HL-60/S4 (cell line): ENCODE results near the gene TMEM156.
"Not testable (repeated sequence)": the region's sequence is repeated elsewhere in the genome, so short reads cannot be mapped to it uniquely, and the experiment has no call there.

Experiments used
- in situ Hi-C: fragments of 300-500 bp; cut with MboI; formaldehyde crosslinking; loops from 2 replicates; pipeline ENCODE4 v1.14.3; 2022; ENCODE audit warnings: low sequenced_read_pairs

Gene TMEM156

GRCh38 chr4:38959248-38959647 is 73.0 kb downstream of the TMEM156 start:
- in situ Hi-C loops: not testable (repeated sequence)

DNA sequence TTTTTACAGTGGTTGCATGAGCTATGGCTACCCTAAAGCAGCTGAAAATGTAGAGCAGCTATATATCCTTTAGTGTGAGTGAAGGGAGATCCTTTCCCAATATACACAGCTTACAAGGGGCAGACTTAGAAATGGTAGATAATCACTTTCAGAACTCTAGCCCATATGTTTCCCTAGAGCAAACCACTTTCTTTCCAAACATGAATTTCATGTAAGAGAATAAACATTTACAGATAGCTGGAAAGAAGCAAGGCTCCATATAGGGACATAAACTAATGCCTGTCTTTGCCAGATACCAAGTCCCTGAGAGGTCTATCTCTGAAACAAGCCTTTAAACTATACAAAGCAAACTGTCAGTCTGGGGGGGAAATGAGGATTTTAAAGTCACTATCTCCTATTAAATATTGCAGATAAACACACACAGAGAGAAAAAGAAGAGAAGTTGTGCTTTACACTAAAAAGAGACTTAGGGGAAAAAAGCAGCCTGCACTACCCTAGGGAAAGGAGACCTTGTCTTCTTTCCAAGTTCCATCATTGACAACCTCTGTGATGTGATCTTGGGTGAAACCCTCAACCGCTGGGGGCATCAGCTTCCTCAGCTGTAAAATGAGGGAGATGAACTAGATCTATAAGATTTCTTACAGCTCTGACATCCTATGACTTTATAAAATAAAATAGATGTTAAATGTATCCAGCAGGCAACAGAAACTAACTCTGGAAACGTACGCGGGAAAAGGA is 73.6 kb downstream of the TMEM156 start:
- in situ Hi-C loops: no loop called here

GRCh38 chr4:38957893-38958292 is 74.3 kb downstream of the TMEM156 start:
- in situ Hi-C loops: no loop called here

GRCh38 chr4:38957261-38957815 is 74.9 kb downstream of the TMEM156 start:
- in situ Hi-C loops: no loop called here

DNA sequence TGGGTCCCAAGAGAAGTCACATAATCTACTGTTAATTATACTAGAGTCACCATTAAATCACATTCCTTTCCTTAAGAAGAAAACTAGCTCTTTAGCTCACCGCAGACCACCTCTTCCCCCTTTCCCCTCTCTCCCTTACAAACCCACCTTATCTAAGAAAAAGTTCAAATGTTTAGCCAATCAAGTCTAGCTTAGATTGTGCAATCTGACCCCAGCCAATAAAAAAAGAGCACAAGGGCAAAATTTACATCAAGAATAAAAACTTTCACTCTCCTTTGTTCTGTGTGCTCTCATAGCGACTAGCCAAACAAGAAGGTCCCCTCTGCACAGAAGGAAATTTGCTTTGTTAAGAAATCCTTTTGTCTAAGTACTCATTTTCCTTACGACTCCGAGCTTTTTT is 76.3 kb downstream of the TMEM156 start:
- in situ Hi-C loops: no loop called here

- in situ Hi-C loops: no loop called here
Observed at GRCh38 chr4:38954727-38955126, 77.5 kb downstream of the TMEM156 start.

DNA sequence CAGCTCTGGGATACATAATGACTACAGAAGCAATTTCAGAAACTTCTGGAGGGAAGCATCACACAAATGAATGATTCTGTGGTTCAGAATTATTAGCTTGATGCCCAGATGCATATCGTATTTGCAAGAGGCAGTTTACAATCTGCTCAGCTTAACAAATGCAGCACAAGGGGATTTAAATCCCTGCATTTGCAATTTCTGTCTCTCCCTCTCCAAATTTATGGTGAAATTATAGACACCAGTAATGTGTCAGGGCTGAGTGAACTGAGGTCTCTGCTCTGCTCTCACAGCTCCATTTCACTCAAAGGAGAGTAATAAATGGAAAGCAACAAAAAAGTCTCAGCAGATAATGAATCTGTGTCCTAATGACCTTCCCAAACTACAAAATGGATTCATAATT is 80.2 kb downstream of the TMEM156 start:
- in situ Hi-C loops: no loop called here

GRCh38 chr4:38951598-38951997 is 80.6 kb downstream of the TMEM156 start:
- in situ Hi-C loops: no loop called here

GRCh38 chr4:38950734-38951133 is 81.5 kb downstream of the TMEM156 start:
- in situ Hi-C loops: no loop called here

GRCh38 chr4:38950159-38950558 is 82.0 kb downstream of the TMEM156 start:
- in situ Hi-C loops: no loop called here

DNA sequence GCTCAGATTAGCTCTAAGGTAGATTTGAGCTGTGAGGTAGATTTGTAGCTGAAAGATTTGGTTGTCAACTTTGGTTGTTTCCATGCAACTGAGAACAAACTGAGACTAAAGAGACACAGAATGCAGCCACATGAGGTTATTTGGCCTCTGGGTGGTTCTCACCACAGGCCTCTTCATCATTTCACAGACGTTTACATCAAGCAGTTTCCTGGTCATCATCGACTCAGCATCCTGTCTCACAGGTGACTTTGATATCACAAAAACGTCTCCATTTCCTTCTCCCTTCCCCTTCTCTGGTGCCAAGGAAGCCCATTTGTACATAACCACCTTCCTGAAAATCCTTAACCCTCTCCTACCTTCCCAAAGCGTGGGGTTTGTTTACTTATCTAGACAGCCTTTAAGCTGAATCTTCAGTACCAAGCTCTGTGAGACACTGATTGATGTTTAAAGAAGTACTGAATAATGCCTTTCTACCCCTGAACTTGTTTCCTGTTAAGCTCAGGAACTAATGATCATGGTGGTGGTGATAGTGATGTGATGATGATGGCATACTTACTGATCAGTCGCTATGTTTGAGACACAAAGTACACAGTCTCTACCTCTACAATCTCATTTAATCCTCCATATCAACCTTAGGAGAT is 82.7 kb downstream of the TMEM156 start:
- in situ Hi-C loops: no loop called here

DNA sequence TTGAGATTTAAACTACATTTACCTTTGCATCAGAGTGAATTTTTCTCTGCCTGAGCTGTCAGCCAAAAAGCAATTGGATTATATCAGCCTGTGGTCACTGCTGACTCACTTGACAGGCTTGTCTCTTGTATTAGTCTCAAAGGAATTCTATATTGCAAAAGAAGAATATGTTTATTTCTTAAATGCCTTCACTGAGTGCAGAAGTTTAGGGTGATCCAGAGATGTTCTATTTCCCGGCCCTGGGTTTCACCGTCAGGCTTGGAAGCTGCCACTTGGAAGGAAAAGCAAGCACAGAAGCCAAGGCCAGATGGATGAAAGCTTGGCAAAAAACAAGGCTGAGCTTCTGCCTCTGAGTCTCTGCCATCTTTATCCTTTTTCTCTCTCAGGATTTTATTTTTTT is 83.7 kb downstream of the TMEM156 start:
- in situ Hi-C loops: no loop called here

GRCh38 chr4:38946919-38947318 is 85.3 kb downstream of the TMEM156 start:
- in situ Hi-C loops: no loop called here

GRCh38 chr4:38944440-38944839 is 87.8 kb downstream of the TMEM156 start:
- in situ Hi-C loops: no loop called here

- in situ Hi-C loops: no loop called here
Observed at GRCh38 chr4:38943343-38943742, 88.9 kb downstream of the TMEM156 start.

DNA sequence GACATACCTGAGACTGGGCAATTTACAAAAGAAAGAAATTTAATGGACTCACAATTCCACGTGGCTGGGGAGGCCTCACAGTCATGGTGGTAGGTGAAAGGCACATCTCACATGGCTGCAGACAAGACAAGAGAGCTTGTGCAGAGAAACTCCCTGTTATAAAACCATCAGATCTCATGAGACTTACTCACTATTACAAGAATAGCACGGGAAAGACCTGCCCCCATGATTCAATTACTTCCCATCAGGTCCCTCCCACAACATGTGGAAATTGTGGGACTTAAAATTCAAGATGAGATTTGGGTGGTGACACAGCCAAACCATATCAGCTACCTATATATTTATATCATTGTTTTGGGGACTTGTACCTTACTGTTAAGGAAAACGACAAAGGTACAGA is 90.3 kb downstream of the TMEM156 start:
- in situ Hi-C loops: not testable (repeated sequence)

- in situ Hi-C loops: no loop called here
Observed at GRCh38 chr4:38940476-38940875, 91.7 kb downstream of the TMEM156 start.

DNA sequence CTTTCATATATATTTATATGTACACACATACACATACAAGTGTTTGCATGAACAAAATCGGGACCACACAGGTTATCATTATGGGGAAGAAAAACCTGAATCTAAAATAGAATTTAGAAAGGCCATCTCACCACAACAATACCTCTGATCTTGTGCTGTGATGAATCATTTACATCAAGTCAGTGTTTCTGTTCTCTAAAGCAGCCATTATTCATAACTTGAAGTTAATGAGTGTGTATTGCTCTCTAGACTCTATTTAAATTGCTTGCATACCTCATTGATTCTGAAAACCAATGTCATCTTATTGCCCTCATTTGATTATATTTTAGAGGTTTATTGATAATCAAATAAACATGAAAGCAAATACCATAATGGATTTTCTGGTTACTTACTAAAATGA is 93.0 kb downstream of the TMEM156 start:
- in situ Hi-C loops: no loop called here

DNA sequence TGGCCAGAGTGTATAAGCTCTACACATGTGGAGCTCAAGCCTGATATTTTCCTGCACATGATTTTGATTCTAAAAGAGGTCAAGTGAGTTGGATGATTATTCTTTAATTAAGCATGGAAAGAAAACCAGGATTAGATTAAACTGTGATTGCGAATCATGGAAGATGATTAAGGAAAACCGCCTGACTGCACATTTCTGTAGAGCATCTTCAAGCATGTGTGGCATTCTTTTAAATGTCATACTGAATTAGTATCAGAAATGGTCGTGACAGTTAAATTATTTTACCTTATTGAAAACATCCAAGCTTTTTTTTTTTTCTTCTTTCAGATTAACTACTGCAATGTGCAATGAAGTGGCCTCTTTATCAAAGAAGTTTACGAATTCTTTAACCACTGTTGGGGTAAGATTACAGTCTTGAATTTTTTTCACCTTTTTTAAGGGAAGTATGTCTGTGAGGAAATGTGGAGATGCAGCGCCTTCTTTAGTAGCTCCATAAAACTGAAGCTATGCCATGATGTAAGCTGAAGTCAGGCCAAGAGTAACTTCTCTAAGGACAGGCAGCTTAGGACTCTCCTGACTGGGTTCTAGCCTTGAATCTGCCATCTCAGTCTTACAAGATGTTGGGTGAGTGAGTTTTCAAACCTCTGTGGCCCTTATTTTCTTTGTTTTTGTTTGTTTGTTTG is 96.7 kb downstream of the TMEM156 start:
- in situ Hi-C loops: no loop called here

DNA sequence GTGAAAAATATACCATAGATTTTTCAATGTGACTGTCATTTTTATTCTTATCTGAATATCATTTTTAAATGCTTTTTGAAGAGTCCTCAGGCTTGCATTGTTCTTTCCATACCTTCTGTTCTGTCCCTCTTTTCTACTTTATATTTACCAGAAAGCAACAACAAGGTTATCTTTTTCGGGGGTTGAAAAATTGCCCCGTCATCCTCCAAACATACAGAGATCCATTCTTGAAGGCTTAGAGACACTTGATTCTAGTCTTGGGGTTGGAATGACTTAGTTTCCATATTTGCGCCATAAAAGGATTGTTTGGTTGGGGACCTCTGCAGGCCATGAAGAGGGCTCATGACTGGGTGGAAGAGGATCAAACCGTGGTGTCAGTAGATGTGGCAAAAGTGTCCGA is 101.1 kb downstream of the TMEM156 start:
- in situ Hi-C loops: no loop called here

GRCh38 chr4:38930707-38931106 is 101.5 kb downstream of the TMEM156 start:
- in situ Hi-C loops: no loop called here

DNA sequence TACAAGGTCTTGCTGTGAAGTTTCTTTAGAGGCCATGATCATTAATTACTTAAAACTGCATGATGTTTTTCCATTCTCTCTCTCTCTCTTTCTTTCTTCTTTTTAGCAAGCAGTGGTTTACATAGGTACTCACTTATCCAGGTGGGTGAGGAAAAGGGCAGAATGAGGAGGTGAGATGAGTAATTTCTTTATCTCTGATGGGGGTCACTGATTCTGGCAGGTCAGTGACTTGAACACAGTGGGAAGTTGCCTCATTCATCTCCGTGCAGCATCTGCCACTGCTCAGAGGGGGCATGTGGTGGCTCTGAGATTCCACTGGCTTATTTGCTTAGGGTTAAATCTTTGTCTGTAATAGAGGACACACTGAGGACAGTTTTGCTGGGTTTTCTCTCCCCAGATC is 102.0 kb downstream of the TMEM156 start:
- in situ Hi-C loops: no loop called here
